GM12878 (cell line): Measurements from ENCODE around the gene NCLN. TPM values are rescaled to one million over a fixed set of nuclear protein-coding genes. Genes with fewer than 3 reads are reported as not detected.

Experiments used
- HCFC1 ChIP-seq: fragments of 150-350 bp; IDR thresholded peaks from 2 replicates; pipeline ENCODE4 v1.6.1; 2014; ENCODE audit warnings: low read length
- JUND ChIP-seq: IDR thresholded peaks from 2 replicates; pipeline ENCODE4 v1.6.1; 2012; ENCODE audit warnings: low read depth, mild to moderate bottlenecking, low read length, improper control_type of control experiment, moderate library complexity
- MTA2 ChIP-seq: fragments of 450-650 bp; IDR thresholded peaks from 2 replicates; pipeline ENCODE4 v1.6.1; 2016; ENCODE audit warnings: low read depth, mild to moderate bottlenecking, moderate library complexity
- MTA3 ChIP-seq: IDR thresholded peaks from 2 replicates; pipeline ENCODE4 v1.6.1; 2012; ENCODE audit warnings: low read length, inconsistent platforms, borderline replicate concordance
- MYC ChIP-seq: IDR thresholded peaks from 2 replicates; pipeline ENCODE4 v1.6.1; 2011; ENCODE audit warnings: mild to moderate bottlenecking, low read length, moderate library complexity, inconsistent platforms; ENCODE audit not compliant: insufficient read depth, insufficient replicate concordance, insufficient read length, severe bottlenecking
- SMAD1 ChIP-seq: fragments of 450-650 bp; IDR thresholded peaks from 2 replicates; pipeline ENCODE4 v1.6.1; 2018; ENCODE audit warnings: mild to moderate bottlenecking, low read depth; ENCODE audit not compliant: partially characterized antibody
- ZBED1 ChIP-seq: IDR thresholded peaks from 2 replicates; pipeline ENCODE4 v1.6.1; 2016; ENCODE audit warnings: borderline replicate concordance
- polyA plus RNA-seq, 11 experiments: library from polyadenylated mRNA; depleted of rRNA in 4 of 11; unstranded in 6 of 11; stranded (reverse) in 5 of 11; fragments of >200 nt; fragmentation: Nextera tagmentation in 4 of 11; fragmentation: Illumina TruSeq in 1 of 11; extraction: Ambion mirVana in 4 of 11; extraction: Trizol in 1 of 11; gene quantifications; 1 replicate in 1 of 11; 2 replicates in 10 of 11; pipeline versions ENCODE4 v1.2.1 to v1.2.3, GENCODE V29; 2011 to 2016; ENCODE audit warnings: inconsistent platforms in 2 of 11, missing spikeins in 2 of 11, low read depth in 1 of 11
- total RNA-seq, 4 experiments: library from RNA; depleted of rRNA in 3 of 4; stranded (reverse); fragments of >200 nt in 3 of 4; fragmentation: Illumina TruSeq in 1 of 4; extraction: Trizol in 1 of 4; gene quantifications; 2 replicates each; pipeline versions ENCODE4 v1.2.1 to v1.2.3, GENCODE V29; 2013 to 2021
- TF ChIP-seq, protein P1 (sequence below): fragments of 450-650 bp; IDR thresholded peaks from 2 replicates; pipeline ENCODE4 v1.6.1; 2017; ENCODE audit warnings: low read depth, mild to moderate bottlenecking, moderate library complexity
- TF ChIP-seq, protein P2 (sequence below): IDR thresholded peaks from 2 replicates; pipeline ENCODE4 v1.6.1; 2012; ENCODE audit warnings: low read length, inconsistent platforms
- TF ChIP-seq, protein P3 (sequence below): fragments of 450-650 bp; IDR thresholded peaks from 2 replicates; pipeline ENCODE4 v1.6.1; 2017; ENCODE audit warnings: mild to moderate bottlenecking, low read depth, inconsistent platforms; ENCODE audit not compliant: poor library complexity, severe bottlenecking

NCLN gene
- total and polyA plus RNA-seq, 10 of the 15 experiments (the other 5 are each of a cell fraction or from before 2014, with no cell fraction given): 2.2 to 79.1 (median 36.0) TPM

DNA sequence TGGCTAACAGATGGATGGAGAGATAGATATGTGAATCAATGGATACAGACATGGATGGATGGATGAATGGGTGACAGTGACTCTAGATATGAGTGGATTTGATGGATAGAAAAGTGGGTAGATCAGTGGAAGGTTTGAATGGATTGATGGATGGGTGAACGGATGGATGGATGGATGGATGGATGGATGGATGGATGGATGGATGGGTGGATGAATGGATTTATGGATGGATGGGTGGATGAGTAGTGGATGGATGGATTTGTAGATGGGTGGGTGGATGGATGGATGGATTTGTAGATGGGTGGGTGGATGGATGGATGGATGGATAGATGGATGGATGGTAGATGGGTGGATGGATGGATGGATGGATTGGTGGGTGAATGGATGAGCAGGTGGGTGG lies 45.6 kb downstream of the NCLN start (continued):
- TF ChIP-seq, protein P1, sequence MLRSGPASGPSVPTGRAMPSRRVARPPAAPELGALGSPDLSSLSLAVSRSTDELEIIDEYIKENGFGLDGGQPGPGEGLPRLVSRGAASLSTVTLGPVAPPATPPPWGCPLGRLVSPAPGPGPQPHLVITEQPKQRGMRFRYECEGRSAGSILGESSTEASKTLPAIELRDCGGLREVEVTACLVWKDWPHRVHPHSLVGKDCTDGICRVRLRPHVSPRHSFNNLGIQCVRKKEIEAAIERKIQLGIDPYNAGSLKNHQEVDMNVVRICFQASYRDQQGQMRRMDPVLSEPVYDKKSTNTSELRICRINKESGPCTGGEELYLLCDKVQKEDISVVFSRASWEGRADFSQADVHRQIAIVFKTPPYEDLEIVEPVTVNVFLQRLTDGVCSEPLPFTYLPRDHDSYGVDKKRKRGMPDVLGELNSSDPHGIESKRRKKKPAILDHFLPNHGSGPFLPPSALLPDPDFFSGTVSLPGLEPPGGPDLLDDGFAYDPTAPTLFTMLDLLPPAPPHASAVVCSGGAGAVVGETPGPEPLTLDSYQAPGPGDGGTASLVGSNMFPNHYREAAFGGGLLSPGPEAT: no peak
- TF ChIP-seq MTA3 (no peak), JUND (no peak), SMAD1 (no peak), MYC (no peak), ZBED1 (no peak), HCFC1 (no peak), MTA2 (no peak)
- TF ChIP-seq, protein P2, sequence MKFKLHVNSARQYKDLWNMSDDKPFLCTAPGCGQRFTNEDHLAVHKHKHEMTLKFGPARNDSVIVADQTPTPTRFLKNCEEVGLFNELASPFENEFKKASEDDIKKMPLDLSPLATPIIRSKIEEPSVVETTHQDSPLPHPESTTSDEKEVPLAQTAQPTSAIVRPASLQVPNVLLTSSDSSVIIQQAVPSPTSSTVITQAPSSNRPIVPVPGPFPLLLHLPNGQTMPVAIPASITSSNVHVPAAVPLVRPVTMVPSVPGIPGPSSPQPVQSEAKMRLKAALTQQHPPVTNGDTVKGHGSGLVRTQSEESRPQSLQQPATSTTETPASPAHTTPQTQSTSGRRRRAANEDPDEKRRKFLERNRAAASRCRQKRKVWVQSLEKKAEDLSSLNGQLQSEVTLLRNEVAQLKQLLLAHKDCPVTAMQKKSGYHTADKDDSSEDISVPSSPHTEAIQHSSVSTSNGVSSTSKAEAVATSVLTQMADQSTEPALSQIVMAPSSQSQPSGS: no peak
- TF ChIP-seq, protein P3, sequence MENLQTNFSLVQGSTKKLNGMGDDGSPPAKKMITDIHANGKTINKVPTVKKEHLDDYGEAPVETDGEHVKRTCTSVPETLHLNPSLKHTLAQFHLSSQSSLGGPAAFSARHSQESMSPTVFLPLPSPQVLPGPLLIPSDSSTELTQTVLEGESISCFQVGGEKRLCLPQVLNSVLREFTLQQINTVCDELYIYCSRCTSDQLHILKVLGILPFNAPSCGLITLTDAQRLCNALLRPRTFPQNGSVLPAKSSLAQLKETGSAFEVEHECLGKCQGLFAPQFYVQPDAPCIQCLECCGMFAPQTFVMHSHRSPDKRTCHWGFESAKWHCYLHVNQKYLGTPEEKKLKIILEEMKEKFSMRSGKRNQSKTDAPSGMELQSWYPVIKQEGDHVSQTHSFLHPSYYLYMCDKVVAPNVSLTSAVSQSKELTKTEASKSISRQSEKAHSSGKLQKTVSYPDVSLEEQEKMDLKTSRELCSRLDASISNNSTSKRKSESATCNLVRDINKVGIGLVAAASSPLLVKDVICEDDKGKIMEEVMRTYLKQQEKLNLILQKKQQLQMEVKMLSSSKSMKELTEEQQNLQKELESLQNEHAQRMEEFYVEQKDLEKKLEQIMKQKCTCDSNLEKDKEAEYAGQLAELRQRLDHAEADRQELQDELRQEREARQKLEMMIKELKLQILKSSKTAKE: no peak
